Keratinocyte (primary cell): ENCODE measurements around the gene TRAP1. TPM values are rescaled to one million over a fixed set of nuclear protein-coding genes. Genes with fewer than 3 reads are reported as not detected.

Experiments used
- DNase-seq: peaks from one replicate; pipeline ENCODE4 v3.0.0-alpha.2; 2011; ENCODE audit warnings: low read depth, missing footprints, low spot score
- FAIRE-seq: peaks from 2 replicates; lab custom pipeline; 2011; peaks lifted over from hg19 to GRCh38; lab: Jason Lieb, UNC
- H2AFZ ChIP-seq: 2 replicates; pipeline ENCODE4 v1.6.0; 2012; ENCODE audit warnings: low read length, control low read depth, inconsistent platforms; ENCODE audit not compliant: control insufficient read depth
- H3K27ac ChIP-seq: 2 replicates; pipeline ENCODE4 v1.5.1; 2011; ENCODE audit warnings: low read length; ENCODE audit not compliant: control insufficient read depth, insufficient read depth
- H3K27me3 ChIP-seq: 3 replicates; pipeline ENCODE4 v1.6.0; 2011; ENCODE audit warnings: low read length; ENCODE audit not compliant: control insufficient read depth, insufficient read depth; ENCODE audit errors: extremely low read depth
- H3K36me3 ChIP-seq, 2 experiments: 2 replicates in 1 of 2; 3 replicates in 1 of 2; pipeline ENCODE4 v1.5.1; 2011; ENCODE audit warnings: low read length in 2 of 2, mild to moderate bottlenecking in 1 of 2; ENCODE audit not compliant: control insufficient read depth in 2 of 2, insufficient read depth in 2 of 2; ENCODE audit errors: extremely low read depth in 1 of 2
- H3K4me1 ChIP-seq: 3 replicates; pipeline ENCODE4 v1.5.1; 2011; ENCODE audit warnings: low read length; ENCODE audit not compliant: control insufficient read depth, insufficient read depth; ENCODE audit errors: extremely low read depth
- H3K4me2 ChIP-seq: 3 replicates; pipeline ENCODE4 v1.6.0; 2011; ENCODE audit warnings: low read depth, low read length; ENCODE audit not compliant: control insufficient read depth, insufficient read depth; ENCODE audit errors: extremely low read depth
- H3K4me3 ChIP-seq, 3 experiments: fragments of 200-600 bp in 1 of 3; sonication (generic) in 1 of 3; 2 replicates in 2 of 3; 3 replicates in 1 of 3; pipeline ENCODE4 v1.5.1; 2011 to 2016; ENCODE audit warnings: low read length in 3 of 3, mild to moderate bottlenecking in 3 of 3, control low read depth in 2 of 3, inconsistent platforms in 1 of 3, low read depth in 1 of 3, mixed read lengths in 1 of 3, mixed run types in 1 of 3, moderate library complexity in 1 of 3; ENCODE audit not compliant: control insufficient read depth in 2 of 3, insufficient read depth in 2 of 3; ENCODE audit errors: extremely low read depth in 1 of 3
- H3K79me2 ChIP-seq: 2 replicates; pipeline ENCODE4 v1.6.0; 2012; ENCODE audit warnings: low read length; ENCODE audit not compliant: control insufficient read depth, insufficient read depth
- H3K9ac ChIP-seq: 3 replicates; pipeline ENCODE4 v1.6.0; 2011; ENCODE audit warnings: low read length; ENCODE audit not compliant: control insufficient read depth, insufficient read depth; ENCODE audit errors: extremely low read depth
- H3K9me1 ChIP-seq: 3 replicates; pipeline ENCODE4 v1.6.0; 2011; ENCODE audit warnings: low read length; ENCODE audit not compliant: control insufficient read depth, insufficient read depth; ENCODE audit errors: extremely low read depth
- H3K9me3 ChIP-seq: 2 replicates; pipeline ENCODE4 v1.5.1; 2012; ENCODE audit warnings: low read depth, low read length; ENCODE audit not compliant: control insufficient read depth
- H4K20me1 ChIP-seq: 3 replicates; pipeline ENCODE4 v1.6.0; 2011; ENCODE audit warnings: low read length; ENCODE audit not compliant: control insufficient read depth, insufficient read depth; ENCODE audit errors: extremely low read depth
- CTCF ChIP-seq, 3 experiments: IDR thresholded peaks in 1 of 3; conservative IDR thresholded peaks in 1 of 3; optimal IDR thresholded peaks in 1 of 3; 2 replicates in 2 of 3; 3 replicates in 1 of 3; pipeline versions ENCODE3 to v1.5.1; 2011; ENCODE audit warnings: low read length in 3 of 3, mild to moderate bottlenecking in 3 of 3, moderate library complexity in 2 of 3, control low read depth in 1 of 3, inconsistent platforms in 1 of 3; ENCODE audit not compliant: insufficient read depth in 2 of 3; ENCODE audit errors: extremely low read depth in 1 of 3
- EZH2 ChIP-seq: IDR thresholded peaks from one replicate; pipeline ENCODE4 v1.6.1; 2012; ENCODE audit warnings: inconsistent platforms, mild to moderate bottlenecking, low read length, moderate library complexity
- dilution Hi-C: fragments of 300-500 bp; cut with MboI; formaldehyde crosslinking; loops from one replicate; pipeline ENCODE4 v1.7.0; 2020; ENCODE audit warnings: low sequenced_read_pairs; ENCODE audit not compliant: extremely low pct_ligation_motif_present
- polyA plus RNA-seq, 5 experiments: library from polyadenylated mRNA; depleted of rRNA in 3 of 5; stranded (reverse) in 3 of 5; stranded (forward) in 1 of 5; unstranded in 1 of 5; fragments of >200 nt; gene quantifications; 1 replicate in 1 of 5; 2 replicates in 3 of 5; 3 replicates in 1 of 5; pipeline versions ENCODE4 v1.2.1 to v1.2.3, GENCODE V29; 2011 to 2012; ENCODE audit warnings: missing spikeins in 2 of 5, low read depth in 1 of 5, low replicate concordance in 1 of 5

The TRAP1 gene
- polyA plus RNA-seq, 1 donor (not counting 4 experiments of a cell fraction or from before 2014, with no cell fraction given) = 106 TPM

DNA sequence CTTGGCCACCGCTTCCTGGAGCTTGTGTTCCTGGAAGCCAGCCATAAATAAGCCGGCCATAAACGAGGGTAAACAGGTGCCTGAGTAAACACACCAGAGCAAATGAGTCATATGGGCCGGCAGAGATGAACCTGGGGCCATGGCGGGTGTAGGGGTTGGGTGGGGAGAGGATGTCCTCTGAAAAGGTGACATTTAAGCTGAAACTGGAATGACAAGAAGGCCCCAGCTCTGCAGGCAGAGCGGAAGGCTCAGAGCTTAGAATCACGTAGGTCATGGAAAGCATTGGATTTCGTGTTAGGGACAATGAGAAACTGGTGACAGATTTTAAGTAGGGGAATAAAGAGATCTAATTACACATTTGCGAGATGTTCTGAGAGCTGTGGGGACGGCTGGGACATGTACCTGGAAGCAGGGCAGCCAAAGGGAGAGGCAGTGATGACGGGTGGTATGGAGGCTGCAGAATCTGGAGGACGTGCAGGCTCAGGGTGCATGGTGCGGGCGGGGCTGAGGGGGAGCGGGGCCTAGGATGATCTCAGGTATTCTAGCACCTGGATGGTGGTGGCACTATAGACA lies 70.9 kb downstream of the TRAP1 start:
- H3K9me1 ChIP-seq = no peaks in the 10 kb centered on the region
- peaks cover 11% of the 10 kb centered on the region for H3K4me1 ChIP-seq
- no peak overlapping the region for H2AFZ ChIP-seq
- no peaks in the 10 kb centered on the region for H4K20me1 ChIP-seq
- no peaks in the 10 kb centered on the region for H3K27me3 ChIP-seq
- TF ChIP-seq CTCF (optimal IDR thresholded peaks at IDR 0.05 in 1 of 3, IDR thresholded peaks at IDR 0.05 in 1 of 3, conservative IDR thresholded peaks at IDR 0.05 in 1 of 3; ENCODE audit: extremely low read depth in 1 of 3, insufficient read depth in 2 of 3, low read length in 3 of 3) (no peak), EZH2 (no peak)
- no peak overlapping the region for H3K4me3 ChIP-seq
- DNase-seq = no peak
- dilution Hi-C loops = no loop called here
- H3K79me2 ChIP-seq = no peaks in the 10 kb centered on the region
- H3K36me3 ChIP-seq = peaks cover under 1 to 5% of the 10 kb centered on the region in 2 experiments
- no peak overlapping the region for H3K9ac ChIP-seq
- H3K4me2 ChIP-seq = no peak overlapping the region
- no peak overlapping the region for H3K27ac ChIP-seq
- H3K9me3 ChIP-seq = no peaks in the 10 kb centered on the region
- FAIRE-seq = no peak

- Histone ChIP-seq H3K9me3 (no peaks in the 10 kb centered on the region), H3K79me2 (no peaks in the 10 kb centered on the region), H3K36me3 (peaks cover 0 to 6% of the 10 kb centered on the region in 2 experiments), H3K4me2 (no peak overlapping the region), H3K27ac (no peak overlapping the region), H3K9ac (no peak overlapping the region), H2AFZ (no peak overlapping the region), H3K4me3 (no peak overlapping the region), H4K20me1 (no peaks in the 10 kb centered on the region), H3K9me1 (no peaks in the 10 kb centered on the region), H3K4me1 (peaks cover 11% of the 10 kb centered on the region), H3K27me3 (no peaks in the 10 kb centered on the region)
- FAIRE-seq (no peak), DNase-seq (no peak)
- TF ChIP-seq CTCF (optimal IDR thresholded peaks at IDR 0.05 in 1 of 3, IDR thresholded peaks at IDR 0.05 in 1 of 3, conservative IDR thresholded peaks at IDR 0.05 in 1 of 3; ENCODE audit: extremely low read depth in 1 of 3, insufficient read depth in 2 of 3, low read length in 3 of 3) = no peak
- no peak for TF ChIP-seq EZH2
- dilution Hi-C loops = no loop called here
These were observed 71.6 kb downstream of the TRAP1 start for GRCh38 chr16:3645504-3646347.
